DMS114 treated with DMSO at 0.1 percent for 48 hours (cell line): ENCODE results near the gene ANGPTL3.
"Not testable (repeated sequence)": the region's sequence is repeated elsewhere in the genome, so short reads cannot be mapped to it uniquely, and the experiment has no call there.

ENCODE experiments used
- DNase-seq: peaks from one replicate; lab custom pipeline; 2025; ENCODE audit not compliant: unreplicated experiment; lab: John Stamatoyannopoulos, UW

ANGPTL3 gene

DNA sequence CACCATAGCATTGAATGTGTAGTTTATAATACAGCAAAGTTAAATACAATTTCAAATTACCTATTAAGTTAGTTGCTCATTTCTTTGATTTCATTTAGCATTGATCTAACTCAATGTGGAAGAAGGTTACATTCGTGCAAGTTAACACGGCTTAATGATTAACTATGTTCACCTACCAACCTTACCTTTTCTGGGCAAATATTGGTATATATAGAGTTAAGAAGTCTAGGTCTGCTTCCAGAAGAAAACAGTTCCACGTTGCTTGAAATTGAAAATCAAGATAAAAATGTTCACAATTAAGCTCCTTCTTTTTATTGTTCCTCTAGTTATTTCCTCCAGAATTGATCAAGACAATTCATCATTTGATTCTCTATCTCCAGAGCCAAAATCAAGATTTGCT is at the start of gene ANGPTL3:
Gene ANGPTL3, plus strand, starts transcription at position 240 of the 400 bp plus-strand sequence. Its CDS starts 47 bp downstream, at position 287.
- DNase-seq, result no peak

- DNase-seq, result no peak
Observed at GRCh38 chr1:62561306-62561705, 36.0 kb upstream of the ANGPTL3 start.

GRCh38 chr1:62567182-62567581 is 30.1 kb upstream of the ANGPTL3 start:
- not testable (repeated sequence) for DNase-seq

DNA sequence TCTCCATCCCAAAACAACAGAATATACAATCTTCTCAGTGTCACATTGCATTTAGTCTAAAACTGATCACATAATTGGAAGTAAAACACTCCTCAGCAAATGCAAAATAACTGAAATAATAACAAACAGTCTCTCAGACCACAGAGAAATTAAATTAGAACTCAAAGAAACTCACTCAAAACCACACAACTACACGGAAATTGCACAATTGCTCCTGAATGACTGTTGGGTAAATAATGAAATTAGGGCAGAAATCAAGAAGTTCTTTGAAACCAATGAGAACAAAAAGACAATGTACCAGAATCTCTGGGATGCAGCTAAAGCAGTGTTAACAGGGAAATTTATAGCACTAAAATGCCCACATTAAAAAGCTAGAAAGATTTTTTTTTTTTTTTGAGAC is 29.4 kb upstream of the ANGPTL3 start:
- not testable (repeated sequence) for DNase-seq

DNA sequence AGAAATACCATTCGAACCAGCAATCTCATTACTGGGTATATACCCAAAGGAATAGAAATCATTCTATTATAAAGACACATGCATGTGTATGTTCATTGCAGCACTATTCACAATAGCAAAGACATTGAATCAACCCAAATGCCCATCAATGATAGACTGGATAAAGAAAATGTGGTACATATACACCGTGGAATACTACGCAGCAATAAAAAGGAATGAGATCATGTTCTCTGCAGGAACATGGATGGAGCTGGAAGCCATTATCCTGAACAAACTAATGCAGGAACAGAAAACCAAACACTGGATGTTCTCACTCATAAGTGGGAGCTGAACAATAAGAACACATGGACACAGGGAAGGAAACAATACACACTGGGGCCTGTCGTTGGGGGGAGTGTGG is 25.8 kb upstream of the ANGPTL3 start:
- not testable (repeated sequence) for DNase-seq

DNA sequence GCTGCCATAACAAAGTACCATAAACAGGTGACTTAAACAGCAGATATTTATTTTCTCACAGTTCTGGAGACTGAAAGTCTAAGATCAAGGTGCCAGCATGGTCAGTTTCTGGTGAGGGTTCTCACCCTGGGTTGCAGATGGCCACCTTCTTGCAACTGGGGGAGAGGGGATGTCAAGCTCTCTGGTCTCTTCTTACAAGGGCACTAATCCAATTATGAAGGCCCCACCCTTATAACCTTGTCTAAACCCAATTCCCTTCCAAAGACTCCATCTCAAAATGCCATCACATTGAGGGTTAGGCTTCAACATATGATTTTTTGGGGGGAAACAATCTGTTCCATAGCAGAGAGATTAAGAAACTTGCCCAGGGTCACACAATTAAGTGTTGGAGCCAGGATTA is 24.8 kb upstream of the ANGPTL3 start:
- no peak for DNase-seq

GRCh38 chr1:62573675-62574074 is 23.6 kb upstream of the ANGPTL3 start:
- DNase-seq, result no peak

- DNase-seq, result no peak
Observed at GRCh38 chr1:62585469-62586155, 11.7 kb upstream of the ANGPTL3 start.

DNA sequence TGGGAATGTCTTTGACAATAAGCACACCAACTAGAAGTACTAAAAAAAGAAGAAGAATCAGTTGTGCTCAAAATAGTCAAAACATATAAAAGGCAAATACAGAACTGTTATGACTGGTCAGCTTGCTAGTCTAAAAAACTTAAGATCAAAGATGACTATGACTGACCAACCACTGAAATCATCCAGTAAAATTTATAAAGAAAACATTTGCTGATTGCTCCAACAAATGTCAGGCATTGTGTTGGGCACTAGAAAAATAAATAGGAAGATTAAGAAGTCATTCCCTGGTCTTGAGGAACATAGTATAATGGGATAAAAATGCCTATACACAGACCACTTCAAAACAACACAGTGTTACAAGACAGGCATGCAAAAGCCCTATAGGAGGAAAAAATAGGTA is 9.3 kb upstream of the ANGPTL3 start:
- no peak for DNase-seq

DNA sequence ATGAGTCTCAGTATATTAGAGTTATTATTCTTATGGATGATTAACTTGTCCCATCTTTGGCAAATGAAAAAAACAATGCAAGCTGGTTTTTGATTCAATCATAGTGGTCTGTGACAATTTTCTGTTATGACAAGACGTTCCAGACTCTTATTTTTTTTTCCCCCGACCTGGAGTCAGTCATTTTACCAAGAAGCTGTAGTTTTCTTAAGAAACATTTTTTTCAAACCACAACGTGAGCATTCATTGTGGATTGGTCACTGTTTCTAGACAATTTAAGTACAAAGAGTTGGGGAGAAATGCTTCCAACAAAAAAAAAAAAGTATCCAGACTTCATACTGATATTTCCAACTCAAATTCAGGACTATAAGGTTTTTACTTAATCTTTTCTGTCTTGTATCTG is 8.0 kb upstream of the ANGPTL3 start:
- no peak for DNase-seq

- DNase-seq, result no peak
Observed at GRCh38 chr1:62590255-62590969, 6.9 kb upstream of the ANGPTL3 start.

GRCh38 chr1:62590970-62591368 is 6.4 kb upstream of the ANGPTL3 start:
- no peak for DNase-seq

GRCh38 chr1:62593825-62594394 is 3.4 kb upstream of the ANGPTL3 start:
- DNase-seq, result no peak

DNA sequence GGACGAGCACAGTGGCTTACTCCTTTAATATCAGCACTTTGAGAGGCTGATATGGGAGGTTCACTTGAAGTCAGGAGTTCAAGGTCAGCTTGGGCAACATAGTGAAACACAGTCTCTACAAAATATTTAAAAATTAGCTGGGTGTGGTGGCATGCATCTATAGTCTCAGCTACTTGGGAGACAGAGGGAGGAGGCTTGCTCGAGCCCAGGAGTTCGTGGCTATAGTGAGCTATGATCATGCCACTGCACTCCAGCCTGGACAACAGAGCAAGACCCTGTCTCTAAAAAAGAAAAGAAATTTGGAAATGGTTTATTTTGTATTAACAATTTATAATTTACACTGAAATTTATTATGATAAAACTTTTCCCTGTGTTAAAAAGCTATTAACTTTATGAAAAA is 1.7 kb upstream of the ANGPTL3 start:
- DNase-seq, result no peak

GRCh38 chr1:62599044-62599443 is 1.7 kb downstream of the ANGPTL3 start:
- DNase-seq, result no peak

GRCh38 chr1:62601457-62601856 is 4.1 kb downstream of the ANGPTL3 start:
- no peak for DNase-seq

DNA sequence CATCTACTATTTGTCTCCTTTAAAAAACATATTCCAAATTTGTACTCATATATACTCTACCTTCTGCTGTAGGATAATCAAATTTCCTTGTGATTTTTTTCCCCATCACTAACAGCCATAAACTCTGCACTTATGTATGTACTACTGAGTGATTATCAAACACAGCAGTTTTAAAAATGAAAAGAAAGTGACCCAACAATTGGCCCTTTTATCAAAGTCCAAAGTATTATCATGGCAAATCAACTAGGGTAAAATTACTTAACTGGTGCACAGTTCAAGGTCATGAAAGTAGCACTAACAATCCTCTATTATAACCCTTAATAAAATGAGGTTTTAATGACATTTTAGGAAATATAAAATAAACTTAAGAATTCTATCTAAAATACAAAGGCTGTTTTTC is 11.6 kb downstream of the ANGPTL3 start:
- no peak for DNase-seq

DNA sequence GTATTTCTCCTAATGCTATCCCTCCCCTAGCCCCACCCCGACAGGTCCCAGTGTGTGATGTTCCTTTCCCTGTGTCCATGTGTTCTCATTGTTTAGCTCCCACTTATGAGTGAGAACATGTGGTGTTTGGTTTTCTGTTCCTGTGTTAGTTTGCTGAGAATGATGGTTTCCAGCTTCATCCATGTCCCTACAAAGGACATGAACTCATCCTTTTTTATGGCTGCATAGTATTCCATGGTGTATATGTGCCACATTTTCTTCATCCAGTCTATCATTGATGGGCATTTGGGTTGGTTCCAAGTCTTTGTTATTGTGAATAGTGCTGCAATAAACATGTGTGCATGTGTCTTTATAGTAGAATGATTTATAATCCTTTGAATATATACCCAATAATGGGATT is 13.3 kb downstream of the ANGPTL3 start:
- not testable (repeated sequence) for DNase-seq

DNA sequence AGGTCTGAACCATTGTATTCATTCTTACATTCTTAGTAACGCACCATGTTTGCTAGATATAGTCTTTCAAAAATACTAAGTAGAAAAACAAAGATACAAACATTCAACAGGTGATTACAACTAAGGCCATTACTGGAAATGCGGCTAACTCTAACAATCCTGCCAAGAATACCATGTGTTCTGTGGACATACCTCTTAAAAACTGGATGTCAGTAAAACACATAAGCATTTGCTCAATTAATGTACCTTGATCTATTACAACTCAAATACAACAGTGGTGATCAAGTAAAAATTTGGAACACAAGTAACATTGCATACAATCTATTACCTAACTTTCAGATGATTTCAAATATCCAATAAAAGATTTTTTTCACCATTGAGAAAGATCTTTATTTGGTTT is 15.4 kb downstream of the ANGPTL3 start:
- no peak for DNase-seq

DNA sequence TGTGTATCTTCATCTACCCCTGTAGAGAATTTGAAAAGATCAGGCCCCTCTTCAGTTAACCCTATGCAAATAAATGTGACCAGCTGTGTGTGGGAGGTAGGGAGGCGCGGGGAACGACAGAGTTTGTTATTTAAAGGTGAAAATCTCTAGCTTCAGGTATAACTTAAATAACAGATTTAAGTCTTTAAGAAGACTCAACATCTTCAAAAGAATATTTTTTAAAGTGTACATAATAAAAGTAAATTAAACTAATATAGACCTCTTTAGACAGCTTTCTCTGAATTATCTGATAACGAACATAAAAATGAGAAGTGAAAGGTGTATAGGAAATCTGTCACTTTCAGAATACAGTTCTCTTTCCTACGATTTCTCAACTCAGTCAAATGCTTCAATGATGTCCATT is 16.0 kb downstream of the ANGPTL3 start:
- DNase-seq, result no peak

- DNase-seq, result no peak
Observed at GRCh38 chr1:62613890-62614289, 16.6 kb downstream of the ANGPTL3 start.

GRCh38 chr1:62621907-62622306 is 24.6 kb downstream of the ANGPTL3 start:
- DNase-seq, result no peak
